SU-DHL-6 (cell line): ENCODE measurements around the gene CISD1.

ENCODE experiments used
- EZH2phosphoT487 ChIP-seq: fragments of 200-600 bp; sonication (generic), shearing (Covaris generic); conservative IDR thresholded peaks from 2 replicates; pipeline ENCODE4 v1.6.1; 2018; ENCODE audit warnings: mild to moderate bottlenecking, antibody characterized with exemption, low read length, moderate library complexity, mixed read lengths
- TF ChIP-seq, protein P1 (sequence below): fragments of 200-600 bp; sonication (generic); IDR thresholded peaks from one replicate; pipeline ENCODE4 v1.5.1; 2017; ENCODE audit warnings: antibody characterized with exemption, mild to moderate bottlenecking, low read length, moderate library complexity; ENCODE audit not compliant: insufficient read depth, poor library complexity, severe bottlenecking

GRCh38 chr10:58291538-58292174 lies 22.7 kb downstream of the CISD1 start:
- TF ChIP-seq EZH2phosphoT487: no peak
- TF ChIP-seq, protein P1, sequence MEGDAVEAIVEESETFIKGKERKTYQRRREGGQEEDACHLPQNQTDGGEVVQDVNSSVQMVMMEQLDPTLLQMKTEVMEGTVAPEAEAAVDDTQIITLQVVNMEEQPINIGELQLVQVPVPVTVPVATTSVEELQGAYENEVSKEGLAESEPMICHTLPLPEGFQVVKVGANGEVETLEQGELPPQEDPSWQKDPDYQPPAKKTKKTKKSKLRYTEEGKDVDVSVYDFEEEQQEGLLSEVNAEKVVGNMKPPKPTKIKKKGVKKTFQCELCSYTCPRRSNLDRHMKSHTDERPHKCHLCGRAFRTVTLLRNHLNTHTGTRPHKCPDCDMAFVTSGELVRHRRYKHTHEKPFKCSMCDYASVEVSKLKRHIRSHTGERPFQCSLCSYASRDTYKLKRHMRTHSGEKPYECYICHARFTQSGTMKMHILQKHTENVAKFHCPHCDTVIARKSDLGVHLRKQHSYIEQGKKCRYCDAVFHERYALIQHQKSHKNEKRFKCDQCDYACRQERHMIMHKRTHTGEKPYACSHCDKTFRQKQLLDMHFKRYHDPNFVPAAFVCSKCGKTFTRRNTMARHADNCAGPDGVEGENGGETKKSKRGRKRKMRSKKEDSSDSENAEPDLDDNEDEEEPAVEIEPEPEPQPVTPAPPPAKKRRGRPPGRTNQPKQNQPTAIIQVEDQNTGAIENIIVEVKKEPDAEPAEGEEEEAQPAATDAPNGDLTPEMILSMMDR: peak; percentile 56
